Natural killer cell treated with Interleukin-12 subunit alpha and Interleukin-12 subunit beta and Interleukin-15 and Interleukin-18, amount 100 ng/mL, for 72 hours (primary cell): ENCODE data around the gene MEIOSIN. TPM values are rescaled to one million over a fixed set of nuclear protein-coding genes. Genes with fewer than 3 reads are reported as not detected.

ENCODE experiments used
- ATAC-seq, 2 donors: fragments of 150-1000 bp; cut with Tn5 transposase in 1 of 2; sonication (Bioruptor Pico), chemical (Tn5 transposase) in 1 of 2; 2 replicates each; pipeline ENCODE4 v1.10.0; 2021
- DNase-seq: peaks from one replicate; pipeline ENCODE4 v3.0.0; 2022; ENCODE audit warnings: low spot score
- H3K27ac Mint-ChIP-seq, 2 donors: 1 replicate in 1 of 2; 2 replicates in 1 of 2; pipeline ENCODE4 v1.8.0; 2022; ENCODE audit warnings: mixed read lengths in 2 of 2, mild to moderate bottlenecking in 1 of 2, moderate library complexity in 1 of 2
- H3K27me3 Mint-ChIP-seq, 2 donors: 1 replicate in 1 of 2; 2 replicates in 1 of 2; pipeline ENCODE4 v1.8.0; 2022; ENCODE audit warnings: mixed read lengths in 2 of 2
- H3K36me3 Mint-ChIP-seq: one replicate; pipeline ENCODE4 v1.8.0; 2022; ENCODE audit warnings: mixed read lengths
- H3K4me1 Mint-ChIP-seq, 2 donors: 1 replicate in 1 of 2; 2 replicates in 1 of 2; pipeline ENCODE4 v1.8.0; 2022; ENCODE audit warnings: low read depth in 2 of 2, mixed read lengths in 2 of 2, mild to moderate bottlenecking in 1 of 2
- H3K4me3 Mint-ChIP-seq: one replicate; pipeline ENCODE4 v1.8.0; 2022; ENCODE audit warnings: mixed read lengths
- H3K9me3 Mint-ChIP-seq: 2 replicates; pipeline ENCODE4 v1.8.0; 2022; ENCODE audit warnings: mixed read lengths
- total RNA-seq, 2 donors: library from RNA; stranded (reverse); gene quantifications; one replicate each; pipeline ENCODE4 v1.2.3, GENCODE V29; 2022

The MEIOSIN gene
- total RNA-seq, 2 donors from 2014 or later, result not detected

DNA sequence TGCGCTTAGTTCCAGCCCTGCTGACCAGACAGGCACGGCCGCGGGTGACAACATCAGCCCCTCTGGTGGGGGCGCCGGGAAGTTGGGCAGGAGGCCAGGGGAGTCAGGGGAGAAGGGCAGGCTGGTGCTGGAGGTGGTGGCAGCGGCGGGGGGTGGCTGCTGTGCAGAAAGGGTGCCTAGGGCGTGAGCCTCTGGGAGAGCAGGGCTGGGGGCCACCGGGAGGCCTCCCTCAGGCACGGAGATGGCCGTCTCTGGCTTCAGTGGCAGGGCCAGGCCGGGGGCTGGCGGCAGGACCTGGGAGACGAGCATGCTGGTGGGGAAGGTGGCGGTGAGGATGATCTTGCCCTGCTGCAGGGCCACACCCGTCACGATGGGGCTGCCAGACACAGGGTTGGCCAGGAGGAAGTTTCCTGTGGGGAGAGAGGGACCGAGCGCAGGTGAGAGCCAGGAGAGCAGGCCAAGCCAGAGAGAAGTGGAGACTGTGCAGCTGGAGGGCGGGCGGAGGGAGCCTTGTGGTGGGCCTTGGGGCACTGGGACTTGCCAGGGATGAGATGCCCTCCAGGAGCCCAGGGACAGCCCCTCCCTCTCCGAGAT is 32.6 kb downstream of the MEIOSIN start:
- no peaks in the 10 kb centered on the region for H3K9me3 Mint-ChIP-seq
- ATAC-seq (no peak), DNase-seq (no peak)
- H3K27me3 Mint-ChIP-seq, result no peaks in the 10 kb centered on the region
- no peaks in the 10 kb centered on the region for H3K36me3 Mint-ChIP-seq
- no peak overlapping the region for H3K4me3 Mint-ChIP-seq
- peaks cover 4 to 14% of the 10 kb centered on the region in 2 donors for H3K4me1 Mint-ChIP-seq
- no peak overlapping the region for H3K27ac Mint-ChIP-seq

DNA sequence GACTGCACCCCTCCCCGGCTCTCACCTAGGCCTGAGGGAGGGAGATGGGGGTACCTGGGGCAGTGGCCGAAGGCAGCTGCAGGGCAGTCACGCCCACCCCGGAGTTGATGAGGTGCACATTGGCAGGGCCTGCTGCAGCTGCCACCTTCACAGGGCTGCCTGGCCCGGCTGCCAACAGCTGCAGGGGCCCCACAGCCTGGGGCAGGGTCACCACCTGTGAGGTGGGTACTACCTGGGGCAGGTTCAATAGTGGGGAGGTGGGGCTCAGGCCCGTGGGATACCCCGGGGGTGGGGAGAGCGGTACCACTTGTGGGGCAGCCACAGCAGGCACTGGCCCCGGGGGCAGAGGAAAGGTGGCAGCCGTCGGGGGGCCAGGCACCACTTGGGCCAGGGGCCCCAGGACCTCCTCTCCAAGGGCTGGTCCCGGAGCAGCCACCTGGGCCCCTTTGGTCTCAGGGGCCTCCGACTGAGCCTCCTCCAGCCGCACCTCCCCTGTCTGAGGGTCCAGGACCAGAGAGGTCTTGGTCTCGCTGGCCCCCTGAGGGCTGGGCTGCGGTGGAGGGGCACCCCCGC is 33.1 kb downstream of the MEIOSIN start:
- H3K4me3 Mint-ChIP-seq, result no peak overlapping the region
- DNase-seq, result no peak
- H3K27me3 Mint-ChIP-seq, result no peaks in the 10 kb centered on the region
- no peak for ATAC-seq
- no peak overlapping the region for H3K27ac Mint-ChIP-seq
- no peaks in the 10 kb centered on the region for H3K36me3 Mint-ChIP-seq
- H3K9me3 Mint-ChIP-seq, result no peaks in the 10 kb centered on the region
- H3K4me1 Mint-ChIP-seq, result peaks cover 4 to 14% of the 10 kb centered on the region in 2 donors

DNA sequence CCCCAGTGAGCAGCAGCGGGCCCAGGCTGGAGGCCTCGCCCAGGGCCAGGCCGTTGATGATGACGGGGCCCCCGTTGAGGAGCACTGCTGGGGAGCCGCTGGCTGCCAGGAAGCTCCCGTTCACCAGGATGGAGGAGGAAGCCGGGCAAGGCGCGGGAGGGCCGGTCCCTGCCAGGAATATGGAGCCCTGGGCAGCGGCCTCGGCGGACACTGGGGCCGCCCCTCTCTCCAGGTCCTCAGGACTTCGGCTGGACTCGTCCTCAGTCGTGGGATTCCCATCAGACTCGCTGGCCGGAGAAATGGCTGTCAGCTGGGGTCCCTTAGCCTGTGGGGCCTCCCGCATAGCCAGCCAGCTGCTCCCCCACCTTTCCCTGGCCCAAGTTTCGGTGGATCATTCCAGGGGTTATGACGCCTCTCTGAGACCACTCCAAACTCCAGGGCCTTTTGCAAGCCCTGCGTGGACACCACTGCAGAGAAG is 33.7 kb downstream of the MEIOSIN start:
- Mint-ChIP-seq H3K4me3 (peak overlapping the region; percentile 48), H3K27ac (no peak overlapping the region), H3K27me3 (no peaks in the 10 kb centered on the region), H3K9me3 (no peaks in the 10 kb centered on the region), H3K4me1 (peaks cover 4 to 14% of the 10 kb centered on the region in 2 donors), H3K36me3 (no peaks in the 10 kb centered on the region)
- DNase-seq, result no peak
- no peak for ATAC-seq

DNA sequence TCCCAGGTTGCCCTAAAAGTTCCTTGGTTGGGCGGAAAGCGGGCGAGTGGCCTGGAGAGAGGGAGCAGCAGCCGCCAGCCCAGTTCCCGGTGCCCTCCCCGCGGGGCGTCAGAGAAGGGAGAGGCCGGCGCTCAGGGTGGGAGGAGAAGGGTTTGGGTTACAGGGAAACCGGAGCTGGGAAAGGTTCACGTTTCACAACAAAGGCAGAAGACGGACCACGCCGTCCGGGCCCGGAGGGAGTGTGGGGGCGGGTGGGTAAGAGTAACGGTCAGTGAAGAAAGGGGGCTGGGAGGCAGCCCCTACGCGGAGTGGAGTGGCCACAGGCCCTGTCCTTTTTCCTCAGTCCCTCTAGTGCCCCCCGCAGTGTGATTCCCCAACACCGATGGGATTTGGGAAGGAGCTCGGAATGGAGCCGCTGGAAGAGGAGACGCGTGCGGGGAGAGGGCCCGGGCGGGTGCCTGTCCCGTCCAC is 34.2 kb downstream of the MEIOSIN start:
- Mint-ChIP-seq H3K9me3 (no peaks in the 10 kb centered on the region), H3K4me3 (peak overlapping the region; percentile 48), H3K27ac (no peak overlapping the region), H3K4me1 (peaks cover 4 to 14% of the 10 kb centered on the region in 2 donors), H3K36me3 (no peaks in the 10 kb centered on the region), H3K27me3 (no peaks in the 10 kb centered on the region)
- no peak for ATAC-seq
- no peak for DNase-seq

DNA sequence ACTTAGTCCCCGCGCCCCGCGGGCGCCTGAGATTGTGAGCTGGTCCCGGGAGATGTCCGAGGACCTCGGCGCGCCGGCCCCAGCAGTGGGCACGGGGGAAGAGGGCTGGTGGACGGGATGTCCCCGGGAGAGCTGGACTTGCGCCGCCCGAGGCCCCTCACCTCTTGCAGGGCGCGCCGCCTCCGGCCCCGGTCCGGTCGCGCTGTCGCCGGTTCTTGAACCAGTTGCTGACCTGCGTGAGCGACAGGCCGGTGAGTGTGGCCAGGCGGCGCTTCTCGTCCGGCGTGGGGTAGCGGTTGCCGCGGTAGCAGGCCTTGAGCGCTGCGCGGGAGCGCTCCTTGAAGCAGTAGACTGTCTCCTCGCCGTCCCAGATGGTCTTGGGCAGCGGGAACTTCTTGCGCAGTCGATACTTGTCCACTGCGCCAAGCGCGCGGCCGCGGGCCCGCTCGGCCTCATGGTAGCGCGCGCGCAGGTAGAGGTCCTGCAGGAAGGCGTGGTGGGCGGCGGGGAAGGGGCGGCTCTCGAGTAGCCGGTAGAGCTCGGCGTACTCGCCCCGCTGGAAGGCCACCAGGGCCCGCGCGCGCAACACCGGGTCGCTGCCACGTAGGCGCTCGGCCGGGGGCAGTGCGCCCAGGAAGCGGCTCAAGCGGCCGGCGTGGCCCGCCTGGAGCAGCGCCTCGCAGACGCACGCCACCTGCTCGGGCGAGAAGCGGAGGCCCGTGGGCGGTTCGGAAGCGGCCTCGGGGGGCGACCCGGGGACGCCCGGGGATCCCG is 34.8 kb downstream of the MEIOSIN start:
- DNase-seq (no peak), ATAC-seq (no peak)
- Mint-ChIP-seq H3K27me3 (no peaks in the 10 kb centered on the region), H3K36me3 (no peaks in the 10 kb centered on the region), H3K4me3 (peak overlapping the region; percentile 88), H3K27ac (no peak overlapping the region), H3K4me1 (peaks cover 4 to 14% of the 10 kb centered on the region in 2 donors), H3K9me3 (no peaks in the 10 kb centered on the region)

DNA sequence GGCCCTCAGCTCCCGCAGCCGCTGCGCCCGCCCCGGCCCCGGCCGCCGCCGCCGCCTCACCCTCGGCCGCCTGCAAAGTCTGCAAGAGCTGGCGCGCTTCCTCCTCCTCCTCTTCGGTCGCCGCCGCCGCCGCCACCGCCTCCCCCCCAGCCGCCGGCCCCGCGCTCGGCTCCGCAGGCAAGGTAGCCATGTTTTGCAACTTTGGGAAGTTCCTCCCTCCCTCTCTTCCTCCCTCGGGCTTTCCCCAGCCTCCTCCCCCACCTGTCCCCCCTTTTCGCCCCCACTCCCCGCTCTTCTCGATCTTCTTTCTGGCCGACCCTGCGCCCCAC is 35.4 kb downstream of the MEIOSIN start:
- Mint-ChIP-seq H3K4me1 (peaks cover 4 to 14% of the 10 kb centered on the region in 2 donors), H3K27me3 (no peaks in the 10 kb centered on the region), H3K4me3 (peak overlapping the region; percentile 88), H3K36me3 (no peaks in the 10 kb centered on the region), H3K27ac (peak overlapping the region; percentile 83 to 92), H3K9me3 (no peaks in the 10 kb centered on the region)
- ATAC-seq (no peak), DNase-seq (peak; percentile 75)

DNA sequence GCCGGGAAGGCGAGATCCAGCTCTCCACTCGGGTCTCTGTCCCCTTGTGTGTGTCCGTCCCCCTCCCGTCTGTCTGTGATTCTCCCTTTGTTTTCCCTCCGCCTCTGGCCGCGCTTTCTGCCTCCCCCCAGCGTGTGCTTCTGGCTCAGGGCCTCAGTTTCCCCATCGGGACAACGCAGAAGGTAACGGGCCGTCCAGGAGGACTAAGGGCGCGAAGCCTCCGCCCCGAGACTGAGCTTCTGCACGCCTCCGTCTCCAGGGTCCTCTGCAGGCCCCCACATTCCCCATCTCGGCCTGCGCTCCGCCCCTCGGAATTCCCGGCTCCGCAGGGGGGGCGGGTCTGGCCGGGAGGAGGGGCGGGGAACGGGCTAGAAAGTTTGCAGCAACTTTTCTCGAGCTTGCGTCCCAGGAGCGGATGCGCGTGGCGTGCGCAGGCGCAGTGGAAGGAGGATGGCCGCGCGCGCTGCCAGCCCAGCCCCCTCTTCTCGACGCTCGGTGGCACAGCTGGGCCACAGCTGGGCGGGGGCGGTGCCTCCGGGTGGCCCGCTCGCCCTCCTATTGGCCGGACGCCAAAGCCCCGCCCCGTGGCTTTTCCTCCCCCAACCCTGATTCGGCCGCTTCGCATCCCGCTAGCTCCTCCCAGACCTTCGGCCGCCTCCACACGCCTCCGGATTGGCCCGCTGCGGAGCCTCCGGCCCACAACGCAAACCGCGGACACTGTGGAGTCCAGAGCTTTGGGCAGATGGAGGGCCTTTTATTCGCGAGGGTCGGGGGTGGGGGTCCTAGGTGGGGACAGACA is 35.9 kb downstream of the MEIOSIN start, which contains the start of gene SIX5:
Gene SIX5, minus strand, starts transcription at position 269 of the 799 bp plus-strand sequence. CDS start 408 bp downstream, outside the sequence.
- H3K27me3 Mint-ChIP-seq, result no peaks in the 10 kb centered on the region
- H3K4me3 Mint-ChIP-seq, result peak within 1 kb of the TSS; percentile 88
- ATAC-seq, result peak; percentile 88 to 91
- H3K36me3 Mint-ChIP-seq, result no peaks in the 10 kb centered on the region
- H3K9me3 Mint-ChIP-seq, result no peaks in the 10 kb centered on the region
- H3K4me1 Mint-ChIP-seq, result peaks cover 4 to 14% of the 10 kb centered on the region in 2 donors
- H3K27ac Mint-ChIP-seq, result peak within 1 kb of the TSS; percentile 83 to 92
- peak; percentile 99 for DNase-seq

DNA sequence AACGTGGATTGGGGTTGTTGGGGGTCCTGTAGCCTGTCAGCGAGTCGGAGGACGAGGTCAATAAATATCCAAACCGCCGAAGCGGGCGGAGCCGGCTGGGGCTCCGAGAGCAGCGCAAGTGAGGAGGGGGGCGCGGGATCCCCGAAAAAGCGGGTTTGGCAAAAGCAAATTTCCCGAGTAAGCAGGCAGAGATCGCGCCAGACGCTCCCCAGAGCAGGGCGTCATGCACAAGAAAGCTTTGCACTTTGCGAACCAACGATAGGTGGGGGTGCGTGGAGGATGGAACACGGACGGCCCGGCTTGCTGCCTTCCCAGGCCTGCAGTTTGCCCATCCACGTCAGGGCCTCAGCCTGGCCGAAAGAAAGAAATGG is 36.6 kb downstream of the MEIOSIN start:
- DNase-seq (no peak), ATAC-seq (peak in 1 of 2 donors; percentile 18)
- Mint-ChIP-seq H3K27ac (peak overlapping the region; percentile 83 to 92), H3K27me3 (no peaks in the 10 kb centered on the region), H3K4me1 (peaks cover 4 to 14% of the 10 kb centered on the region in 2 donors), H3K4me3 (peak overlapping the region; percentile 88), H3K9me3 (no peaks in the 10 kb centered on the region), H3K36me3 (no peaks in the 10 kb centered on the region)

DNA sequence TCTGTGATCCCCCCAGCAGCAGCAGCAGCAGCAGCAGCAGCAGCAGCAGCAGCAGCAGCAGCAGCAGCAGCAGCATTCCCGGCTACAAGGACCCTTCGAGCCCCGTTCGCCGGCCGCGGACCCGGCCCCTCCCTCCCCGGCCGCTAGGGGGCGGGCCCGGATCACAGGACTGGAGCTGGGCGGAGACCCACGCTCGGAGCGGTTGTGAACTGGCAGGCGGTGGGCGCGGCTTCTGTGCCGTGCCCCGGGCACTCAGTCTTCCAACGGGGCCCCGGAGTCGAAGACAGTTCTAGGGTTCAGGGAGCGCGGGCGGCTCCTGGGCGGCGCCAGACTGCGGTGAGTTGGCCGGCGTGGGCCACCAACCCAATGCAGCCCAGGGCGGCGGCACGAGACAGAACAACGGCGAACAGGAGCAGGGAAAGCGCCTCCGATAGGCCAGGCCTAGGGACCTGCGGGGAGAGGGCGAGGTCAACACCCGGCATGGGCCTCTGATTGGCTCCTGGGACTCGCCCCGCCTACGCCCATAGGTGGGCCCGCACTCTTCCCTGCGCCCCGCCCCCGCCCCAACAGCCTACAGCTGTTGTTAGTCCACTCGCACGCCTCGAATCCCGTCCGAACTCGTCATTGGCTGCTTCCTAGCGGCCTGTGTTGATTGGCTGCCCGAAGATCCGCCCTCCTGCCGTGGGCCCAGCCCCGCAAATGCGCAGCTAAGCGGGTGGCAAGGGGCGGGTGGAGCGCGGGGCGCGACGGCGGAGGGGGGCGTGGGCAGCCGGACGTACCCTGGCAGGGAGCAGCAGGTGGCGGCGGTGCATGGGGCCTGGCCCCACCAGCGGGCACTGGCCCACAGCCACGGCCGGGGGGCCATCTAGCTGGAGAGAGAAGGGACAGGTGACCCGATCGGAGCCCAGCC is 37.2 kb downstream of the MEIOSIN start:
- ATAC-seq, result peak; percentile 78 to 80
- Mint-ChIP-seq H3K27ac (peak overlapping the region; percentile 83 to 92), H3K27me3 (no peaks in the 10 kb centered on the region), H3K4me1 (peaks cover 4 to 14% of the 10 kb centered on the region in 2 donors), H3K9me3 (no peaks in the 10 kb centered on the region), H3K36me3 (no peaks in the 10 kb centered on the region), H3K4me3 (peak overlapping the region; percentile 88)
- peak; percentile 90 for DNase-seq

DNA sequence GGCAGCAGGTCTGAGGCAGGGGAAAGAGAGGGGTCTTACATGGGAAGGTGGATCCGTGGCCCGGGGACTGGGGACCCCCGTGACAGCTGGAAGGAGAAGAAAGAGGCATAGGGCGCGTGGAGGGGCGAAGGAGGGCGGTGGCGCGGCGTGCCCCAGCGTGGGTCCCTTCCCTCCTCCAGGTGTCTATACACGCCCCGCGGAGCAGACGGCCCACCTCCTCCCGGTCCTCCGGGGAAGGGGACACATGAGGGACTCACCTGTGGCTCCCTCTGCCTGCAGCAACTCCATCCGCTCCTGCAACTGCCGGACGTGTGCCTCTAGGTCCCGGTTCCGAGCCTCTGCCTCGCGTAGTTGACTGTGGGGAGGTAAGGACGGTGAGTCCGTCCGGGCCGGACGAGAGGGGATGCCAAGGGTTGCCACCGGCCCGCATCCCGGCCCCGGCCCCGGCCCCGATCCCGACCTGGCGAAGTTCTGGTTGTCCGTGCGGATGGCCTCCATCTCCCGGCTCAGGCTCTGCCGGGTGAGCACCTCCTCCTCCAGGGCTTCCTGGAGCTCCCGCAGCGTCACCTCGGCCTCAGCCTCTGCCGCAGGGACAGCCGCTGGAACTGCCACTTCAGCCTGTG is 38.2 kb downstream of the MEIOSIN start:
- DNase-seq (no peak), ATAC-seq (no peak)
- H3K9me3 Mint-ChIP-seq, result no peaks in the 10 kb centered on the region
- H3K4me3 Mint-ChIP-seq, result peak overlapping the region; percentile 39
- no peaks in the 10 kb centered on the region for H3K27me3 Mint-ChIP-seq
- no peak overlapping the region for H3K27ac Mint-ChIP-seq
- no peaks in the 10 kb centered on the region for H3K36me3 Mint-ChIP-seq
- H3K4me1 Mint-ChIP-seq, result peaks cover 4 to 14% of the 10 kb centered on the region in 2 donors

DNA sequence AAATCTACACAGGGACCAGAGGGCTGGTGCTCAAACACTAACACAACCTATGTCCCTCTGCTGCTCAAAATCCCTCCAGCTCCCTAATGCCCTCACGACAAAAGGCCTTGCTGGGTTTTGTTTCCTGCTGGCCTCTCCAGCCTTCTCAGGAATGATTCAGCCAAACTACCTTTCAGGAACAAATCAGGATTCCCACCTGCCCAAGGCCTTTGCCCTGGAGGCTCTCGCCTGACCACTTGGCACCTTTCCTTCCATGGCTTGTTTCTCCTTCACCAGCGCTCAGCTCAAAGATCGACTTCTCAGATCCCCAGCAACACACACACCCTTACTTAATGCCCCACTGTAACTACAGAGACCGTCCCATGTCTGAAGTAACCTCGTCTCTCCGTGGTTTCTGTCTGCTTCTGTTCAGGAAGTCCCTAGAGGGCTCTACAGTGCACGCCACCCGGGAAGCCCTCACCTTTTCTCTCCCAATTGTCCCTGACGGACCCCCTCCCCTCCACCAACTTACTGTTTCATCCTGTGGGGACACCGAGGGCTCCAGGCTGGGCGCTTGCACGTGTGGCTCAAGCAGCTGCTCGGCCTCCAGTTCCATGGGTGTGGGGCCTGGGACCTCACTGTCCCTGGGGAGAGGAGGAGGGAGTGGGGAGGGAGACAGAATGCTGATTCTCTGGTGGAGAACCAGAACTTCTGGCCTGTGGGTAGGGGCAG is 39.0 kb downstream of the MEIOSIN start:
- Mint-ChIP-seq H3K27me3 (no peaks in the 10 kb centered on the region), H3K4me1 (peaks cover 4 to 17% of the 10 kb centered on the region in 2 donors), H3K27ac (no peak overlapping the region), H3K36me3 (no peaks in the 10 kb centered on the region), H3K9me3 (no peaks in the 10 kb centered on the region), H3K4me3 (no peak overlapping the region)
- DNase-seq, result no peak
- ATAC-seq, result no peak

DNA sequence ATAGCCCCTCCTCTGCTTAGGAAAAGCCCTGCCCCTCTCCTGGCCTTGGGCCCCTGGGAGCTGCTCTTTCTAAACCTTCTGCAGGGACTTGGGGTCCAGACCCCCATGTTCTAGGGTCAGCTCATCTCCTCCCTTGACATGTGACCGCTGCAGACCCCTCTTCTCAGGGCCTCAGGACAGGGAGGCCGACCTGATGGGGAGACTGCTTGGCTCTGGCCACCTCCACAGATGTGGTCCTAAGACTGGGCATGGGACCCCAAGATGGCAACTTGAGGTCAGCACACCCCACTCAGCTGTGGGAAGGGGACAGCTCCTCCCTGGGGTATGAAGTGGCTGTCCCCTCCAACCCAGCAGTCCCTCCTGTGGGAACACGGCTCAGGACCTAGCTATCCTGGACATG is 39.7 kb downstream of the MEIOSIN start:
- DNase-seq (no peak), ATAC-seq (no peak)
- no peaks in the 10 kb centered on the region for H3K27me3 Mint-ChIP-seq
- H3K27ac Mint-ChIP-seq, result no peak overlapping the region
- peaks cover 4 to 17% of the 10 kb centered on the region in 2 donors for H3K4me1 Mint-ChIP-seq
- H3K4me3 Mint-ChIP-seq, result no peak overlapping the region
- H3K9me3 Mint-ChIP-seq, result no peaks in the 10 kb centered on the region
- no peaks in the 10 kb centered on the region for H3K36me3 Mint-ChIP-seq
